Breast epithelium (tissue), 4 donors: ENCODE data around the gene SEPTIN5. TPM values are rescaled to one million over a fixed set of nuclear protein-coding genes. Genes with fewer than 3 reads are reported as not detected.
"Not testable (repeated sequence)": the region's sequence is repeated elsewhere in the genome, so short reads cannot be mapped to it uniquely, and the experiment has no call there.

Experiments used
- DNase-seq, 2 donors: peaks; one replicate each; pipeline ENCODE4 v3.0.0-alpha.2; 2019; ENCODE audit warnings: low spot score in 2 of 2
- H3K27ac ChIP-seq, 2 donors: fragments of 200-600 bp; sonication (generic) in 1 of 2; one replicate each; pipeline ENCODE4 v1.5.1; 2016 to 2019; ENCODE audit warnings: mild to moderate bottlenecking in 1 of 2
- H3K27me3 ChIP-seq, 2 donors: fragments of 200-600 bp; sonication (generic) in 1 of 2; one replicate each; pipeline versions ENCODE4 v1.5.1 to v1.6.0; 2017 to 2019; ENCODE audit warnings: control low read depth in 1 of 2, mild to moderate bottlenecking in 1 of 2
- H3K36me3 ChIP-seq: fragments of 200-600 bp; one replicate; pipeline ENCODE4 v1.5.1; 2019
- H3K4me1 ChIP-seq, 2 donors: fragments of 200-600 bp; sonication (generic); one replicate each; pipeline ENCODE4 v1.5.1; 2016 to 2019; ENCODE audit warnings: control low read depth in 1 of 2
- H3K4me3 ChIP-seq, 3 donors: fragments of 200-600 bp; sonication (generic); 1 replicate in 2 of 3; 2 replicates in 1 of 3; pipeline ENCODE4 v1.5.1; 2016 to 2019; ENCODE audit warnings: mild to moderate bottlenecking in 3 of 3, moderate library complexity in 2 of 3
- H3K9me3 ChIP-seq, 2 donors: fragments of 200-600 bp; sonication (generic) in 1 of 2; one replicate each; pipeline ENCODE4 v1.5.1; 2016 to 2019; ENCODE audit warnings: control low read depth in 1 of 2
- CTCF ChIP-seq, 3 donors: fragments of 450-650 bp; IDR thresholded peaks; one replicate each; pipeline ENCODE4 v1.5.1; 2016 to 2017; ENCODE audit warnings: antibody characterized with exemption in 3 of 3, mild to moderate bottlenecking in 3 of 3, moderate library complexity in 3 of 3
- POLR2A ChIP-seq: fragments of 450-650 bp; IDR thresholded peaks from one replicate; pipeline ENCODE4 v1.6.1; 2016; ENCODE audit warnings: antibody characterized with exemption, mild to moderate bottlenecking, moderate library complexity
- POLR2AphosphoS5 ChIP-seq, 3 donors: sonication (generic); formaldehyde crosslinking; IDR thresholded peaks; one replicate each; pipeline ENCODE4 v1.6.1; 2017; ENCODE audit warnings: antibody characterized with exemption in 3 of 3
- intact Hi-C: fragments of 100-400 bp; cut with DNase I; formaldehyde crosslinking; loops from one replicate; pipeline ENCODE4 v1.15.1; 2023; ENCODE audit warnings: low total_unique reads
- total RNA-seq, 3 donors: library from RNA; depleted of rRNA; stranded (reverse); fragments of >200 nt; gene quantifications; one replicate each; pipeline ENCODE4 v1.1.0, GENCODE V29; 2016

SEPTIN5 gene
- total RNA-seq, 3 donors from 2014 or later = 5.4 to 33.8 (median 18.4) TPM

GRCh38 chr22:19724927-19725661 is 10.8 kb downstream of the SEPTIN5 start:
- H3K36me3 ChIP-seq = no peaks in the 10 kb centered on the region

GRCh38 chr22:19726064-19726788 is 11.9 kb downstream of the SEPTIN5 start:
- H3K27me3 ChIP-seq, H3K27ac ChIP-seq, H3K9me3 ChIP-seq, H3K4me3 ChIP-seq, H3K36me3 ChIP-seq, DNase-seq, H3K4me1 ChIP-seq: not testable (repeated sequence)
- intact Hi-C loops = loop anchor here (5.0 kb wide), 1 partner anchor 176 kb away; no protein-coding TSS in a partner anchor

More at GRCh38 chr22:19724927-19725661, 10.8 kb downstream of the SEPTIN5 start:
- TF ChIP-seq CTCF (IDR thresholded peaks at IDR 0.05) = no peak
- Histone ChIP-seq H3K4me3 (no peak overlapping the region), H3K27me3 (no peaks in the 10 kb centered on the region), H3K9me3 (no peaks in the 10 kb centered on the region), H3K4me1 (no peaks in the 10 kb centered on the region), H3K27ac (no peak overlapping the region)
- intact Hi-C loops = loop anchor here (5.0 kb wide), 1 partner anchor 177 kb away; no protein-coding TSS in a partner anchor
- DNase-seq = no peak

GRCh38 chr22:19727310-19728150 is 13.2 kb downstream of the SEPTIN5 start:
- H3K9me3 ChIP-seq = no peaks in the 10 kb centered on the region
- no peak for DNase-seq
- H3K27ac ChIP-seq = no peak overlapping the region
- H3K27me3 ChIP-seq = no peaks in the 10 kb centered on the region
- intact Hi-C loops = loop anchor here (5.0 kb wide), 1 partner anchor 175 kb away; no protein-coding TSS in a partner anchor
- TF ChIP-seq POLR2AphosphoS5 (IDR thresholded peaks at IDR 0.05) (no peak), CTCF (IDR thresholded peaks at IDR 0.05) (no peak), POLR2A (no peak)
- no peaks in the 10 kb centered on the region for H3K4me1 ChIP-seq
- H3K4me3 ChIP-seq = no peak overlapping the region
- no peaks in the 10 kb centered on the region for H3K36me3 ChIP-seq

- no peak for DNase-seq
- TF ChIP-seq CTCF (IDR thresholded peaks at IDR 0.05) (no peak), POLR2AphosphoS5 (IDR thresholded peaks at IDR 0.05) (no peak), POLR2A (no peak)
- Histone ChIP-seq H3K27me3 (no peaks in the 10 kb centered on the region), H3K27ac (no peak overlapping the region), H3K4me3 (no peak overlapping the region), H3K36me3 (no peaks in the 10 kb centered on the region), H3K4me1 (no peaks in the 10 kb centered on the region), H3K9me3 (no peaks in the 10 kb centered on the region)
- intact Hi-C loops = loop anchor here (5.0 kb wide), 1 partner anchor 174 kb away; no protein-coding TSS in a partner anchor
Observed at GRCh38 chr22:19728271-19728670, 14.0 kb downstream of the SEPTIN5 start.

GRCh38 chr22:19728836-19729235 is 14.5 kb downstream of the SEPTIN5 start:
- no peak for DNase-seq
- Histone ChIP-seq H3K9me3 (no peaks in the 10 kb centered on the region), H3K27me3 (no peaks in the 10 kb centered on the region), H3K27ac (no peak overlapping the region), H3K4me1 (no peaks in the 10 kb centered on the region), H3K36me3 (no peaks in the 10 kb centered on the region), H3K4me3 (no peak overlapping the region)
- intact Hi-C loops = loop anchor here (5.0 kb wide), 1 partner anchor 173 kb away; no protein-coding TSS in a partner anchor
- TF ChIP-seq POLR2AphosphoS5 (IDR thresholded peaks at IDR 0.05) = no peak
- TF ChIP-seq POLR2A = no peak
- TF ChIP-seq CTCF (IDR thresholded peaks at IDR 0.05) = no peak
